ENCODE data around the gene PAX8.
"Not testable (repeated sequence)": the region's sequence is repeated elsewhere in the genome, so short reads cannot be mapped to it uniquely, and the experiment has no call there.

The PAX8 gene

DNA sequence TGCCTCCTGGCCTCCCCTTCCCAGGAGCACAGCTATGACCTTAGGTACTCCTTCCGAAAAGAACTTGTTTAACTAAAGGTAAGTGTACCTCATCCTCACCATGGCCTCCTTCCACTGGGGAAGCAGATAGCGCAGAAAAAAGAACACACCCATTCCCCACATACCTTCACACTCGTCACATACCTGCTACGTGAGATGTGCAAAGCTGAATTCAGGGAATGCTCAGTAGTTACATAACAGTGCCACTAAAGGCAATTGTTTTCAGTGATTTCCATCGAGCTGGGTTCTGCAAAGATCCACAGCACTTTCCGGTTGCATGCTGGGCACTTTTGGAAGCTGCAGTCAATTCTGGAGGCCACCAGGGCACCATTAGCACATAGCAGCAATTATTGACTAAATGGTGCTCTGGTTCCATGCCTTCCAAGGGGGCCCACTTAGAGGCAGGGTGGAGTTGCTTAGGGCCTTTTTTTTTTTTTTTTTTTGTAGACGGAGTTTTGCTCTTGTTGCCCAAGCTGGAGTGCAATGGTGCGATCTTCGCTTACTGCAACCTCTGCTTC, 41.0 kb downstream of the PAX8 start:
- no peak for FAIRE-seq
- DNase-seq (ENCODE audit: insufficient read length) = no peak

DNA sequence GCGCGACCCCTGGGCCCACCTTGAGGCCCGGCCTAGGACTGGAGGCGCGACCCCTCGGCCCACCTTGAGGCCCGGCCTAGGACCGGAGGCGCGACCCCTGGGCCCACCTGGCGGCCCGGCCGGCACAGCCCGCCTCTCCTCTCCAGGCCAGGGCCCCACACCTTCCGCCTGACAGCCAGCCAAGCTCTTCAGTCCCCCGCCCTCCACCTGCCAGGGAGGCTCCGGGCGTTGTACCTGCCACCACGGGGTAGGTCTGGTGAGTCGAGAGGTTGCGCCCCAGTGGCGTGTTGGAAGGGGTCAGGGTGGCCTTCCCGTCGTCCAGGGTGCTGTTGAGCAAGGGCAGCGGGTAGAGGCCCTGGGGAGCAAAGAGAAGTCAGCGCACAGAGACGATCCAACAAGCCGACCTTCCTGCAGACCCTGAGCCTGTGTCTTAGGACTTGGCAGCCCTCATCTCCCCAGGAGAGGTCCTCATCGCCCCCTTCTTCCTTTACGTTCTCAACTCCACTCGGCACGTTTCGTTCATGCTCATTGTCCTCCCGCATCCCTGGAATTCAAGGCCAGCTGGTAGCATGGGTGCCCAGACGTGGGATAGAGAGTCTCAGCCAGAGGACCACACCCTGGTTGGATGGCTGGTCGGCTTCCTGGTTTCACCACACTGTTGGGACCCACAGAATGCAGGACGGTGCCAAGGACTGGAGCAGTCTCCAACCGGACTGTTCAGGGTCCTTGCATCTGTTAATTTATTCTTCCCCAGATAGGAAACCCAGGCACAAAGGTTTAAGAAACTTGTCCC, 42.2 kb downstream of the PAX8 start:
- TF ChIP-seq TAF1 (IDR thresholded peaks at IDR 0.05; ENCODE audit: borderline replicate concordance, low read depth, low read length) = no peak
- no peak for TF ChIP-seq POLR2AphosphoS5 (IDR thresholded peaks at IDR 0.05; ENCODE audit: low read depth, low read length)
- TF ChIP-seq POLR2A (IDR thresholded peaks at IDR 0.05; ENCODE audit: low read depth, low read length) = no peak
- DNase-seq (ENCODE audit: insufficient read length) = no peak
- no peak for FAIRE-seq

More for the DNA sequence above, 41.0 kb downstream of the PAX8 start:
- TF ChIP-seq POLR2A (IDR thresholded peaks at IDR 0.05; ENCODE audit: low read depth, low read length) (no peak), POLR2AphosphoS5 (IDR thresholded peaks at IDR 0.05; ENCODE audit: low read depth, low read length) (no peak), TAF1 (IDR thresholded peaks at IDR 0.05; ENCODE audit: borderline replicate concordance, low read depth, low read length) (no peak)

DNA sequence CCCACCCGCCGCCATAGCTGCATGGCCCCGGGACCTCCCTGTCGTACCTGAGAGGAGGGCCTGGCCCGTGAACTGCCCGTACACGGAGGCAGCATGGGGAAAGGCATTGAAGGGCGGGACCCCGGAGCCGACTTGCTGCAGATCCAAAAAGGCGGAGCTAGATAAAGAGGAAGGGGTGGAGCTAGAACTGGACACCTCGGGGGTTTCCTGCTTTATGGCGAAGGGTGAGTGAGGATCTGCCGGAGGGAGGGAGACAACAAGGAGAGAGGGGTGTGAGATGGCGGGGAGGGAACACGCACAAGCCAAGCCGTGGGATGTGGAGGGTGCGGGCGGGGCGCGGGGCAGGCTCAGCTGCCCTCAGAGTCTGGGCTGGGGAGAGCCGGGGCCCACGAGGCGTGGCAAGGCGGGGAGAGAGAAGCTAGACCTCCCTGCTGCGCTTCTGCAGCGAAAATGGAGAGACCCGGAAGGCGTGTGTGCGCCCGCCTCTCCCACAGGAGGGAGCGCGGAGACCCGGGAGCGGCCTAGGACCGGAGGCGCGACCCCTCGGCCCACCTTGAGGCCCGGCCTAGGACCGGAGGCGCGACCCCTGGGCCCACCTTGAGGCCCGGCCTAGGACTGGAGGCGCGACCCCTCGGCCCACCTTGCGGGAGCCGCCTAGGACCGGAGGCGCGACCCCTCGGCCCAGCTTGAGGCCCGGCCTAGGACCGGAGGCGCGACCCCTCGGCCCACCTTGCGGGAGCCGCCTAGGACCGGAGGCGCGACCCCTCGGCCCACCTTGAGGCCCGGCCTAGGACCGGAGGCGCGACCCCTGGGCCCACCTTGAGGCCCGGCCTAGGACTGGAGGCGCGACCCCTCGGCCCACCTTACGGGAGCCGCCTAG, 43.1 kb downstream of the PAX8 start:
- TF ChIP-seq TAF1 (IDR thresholded peaks at IDR 0.05; ENCODE audit: borderline replicate concordance, low read depth, low read length) (0 out of 2 replicates have a peak, but pooled peaks have one; percentile 10), POLR2A (IDR thresholded peaks at IDR 0.05; ENCODE audit: low read depth, low read length) (peak; percentile 70), POLR2AphosphoS5 (IDR thresholded peaks at IDR 0.05; ENCODE audit: low read depth, low read length) (0 out of 2 replicates have a peak, but pooled peaks have one; percentile 55)
- FAIRE-seq = not testable (repeated sequence)
- DNase-seq (ENCODE audit: insufficient read length) = peak; percentile 60

DNA sequence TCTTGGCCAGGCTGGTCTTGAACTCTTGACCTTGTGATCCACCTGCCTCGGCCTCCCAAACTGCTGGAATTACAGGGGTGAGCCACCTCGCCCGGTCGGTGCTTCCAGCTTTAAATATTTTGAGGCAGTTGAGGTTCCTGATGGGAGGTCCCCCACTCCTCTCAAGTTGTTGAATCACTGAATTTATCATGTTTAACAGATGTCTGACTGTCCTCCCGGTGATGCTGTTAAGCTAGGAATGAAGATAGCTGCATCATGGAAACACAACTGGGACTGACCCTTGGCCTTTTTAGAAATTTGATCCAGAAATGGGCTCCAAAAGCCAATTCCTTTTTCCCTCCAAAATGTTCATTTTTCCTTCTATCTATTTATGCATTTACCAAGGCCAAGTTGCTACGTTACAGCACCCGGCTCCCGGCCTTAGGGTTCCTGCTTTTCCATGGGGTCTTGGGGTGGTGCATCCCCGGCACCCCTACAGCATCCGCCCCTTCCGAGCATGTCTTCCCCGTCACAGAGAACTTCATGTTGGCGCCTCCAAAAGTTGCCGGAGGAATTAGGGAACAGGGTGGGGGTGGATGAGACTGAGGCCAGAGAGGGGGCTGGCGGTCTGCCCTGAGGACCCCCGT, 43.9 kb downstream of the PAX8 start:
- DNase-seq (ENCODE audit: insufficient read length) (no peak), FAIRE-seq (no peak)
- TF ChIP-seq TAF1 (IDR thresholded peaks at IDR 0.05; ENCODE audit: borderline replicate concordance, low read depth, low read length) = no peak
- TF ChIP-seq POLR2A (IDR thresholded peaks at IDR 0.05; ENCODE audit: low read depth, low read length) = no peak
- TF ChIP-seq POLR2AphosphoS5 (IDR thresholded peaks at IDR 0.05; ENCODE audit: low read depth, low read length) = no peak

DNA sequence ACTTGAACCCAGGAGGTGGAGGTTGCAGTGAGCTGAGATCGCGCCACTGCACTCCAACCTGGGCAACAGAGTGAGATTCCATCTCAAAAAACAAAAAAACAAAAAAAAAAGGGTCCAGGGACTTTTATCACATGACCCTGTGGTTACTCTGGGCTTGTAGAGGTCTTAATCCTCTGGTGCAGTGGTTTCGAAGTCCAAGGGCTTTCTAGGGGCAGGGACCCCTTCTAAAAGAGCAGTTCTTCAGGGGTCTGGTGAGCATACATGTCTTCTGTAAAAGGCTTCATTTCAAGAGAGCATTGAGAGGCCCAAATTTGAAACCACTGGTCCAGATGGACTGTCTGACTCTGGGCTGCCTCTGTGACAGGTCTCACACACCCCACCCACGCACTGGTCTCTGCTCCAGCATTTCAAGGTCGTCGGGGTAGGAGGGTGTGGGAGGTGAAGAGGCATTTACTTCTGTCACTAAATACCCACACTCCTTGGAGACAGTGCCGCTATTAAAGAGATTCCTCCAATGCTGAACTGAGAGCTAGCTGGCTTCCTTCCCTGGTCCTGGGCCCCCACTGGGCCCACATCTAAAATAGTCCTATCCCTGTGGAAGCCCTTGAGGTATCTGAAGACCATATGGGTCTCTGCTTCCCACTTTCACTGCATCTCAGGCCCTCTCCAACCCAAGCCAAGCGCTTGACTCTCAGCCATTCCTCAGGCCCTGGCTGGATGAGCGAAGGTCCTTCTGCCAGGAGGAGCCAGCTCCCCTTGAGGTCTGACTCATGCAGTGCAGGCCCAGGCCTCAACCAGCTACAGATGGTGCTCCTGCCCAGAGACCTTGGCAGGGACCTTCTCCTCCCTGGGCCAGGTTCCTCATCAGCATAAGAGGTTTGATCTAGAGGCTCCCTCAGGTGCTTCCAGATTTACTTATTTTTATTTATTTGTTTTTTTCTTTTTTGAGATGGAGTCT, 44.8 kb downstream of the PAX8 start:
- TF ChIP-seq POLR2A (IDR thresholded peaks at IDR 0.05; ENCODE audit: low read depth, low read length) (no peak), POLR2AphosphoS5 (IDR thresholded peaks at IDR 0.05; ENCODE audit: low read depth, low read length) (no peak), TAF1 (IDR thresholded peaks at IDR 0.05; ENCODE audit: borderline replicate concordance, low read depth, low read length) (no peak)
- DNase-seq (ENCODE audit: insufficient read length) = no peak
- no peak for FAIRE-seq

DNA sequence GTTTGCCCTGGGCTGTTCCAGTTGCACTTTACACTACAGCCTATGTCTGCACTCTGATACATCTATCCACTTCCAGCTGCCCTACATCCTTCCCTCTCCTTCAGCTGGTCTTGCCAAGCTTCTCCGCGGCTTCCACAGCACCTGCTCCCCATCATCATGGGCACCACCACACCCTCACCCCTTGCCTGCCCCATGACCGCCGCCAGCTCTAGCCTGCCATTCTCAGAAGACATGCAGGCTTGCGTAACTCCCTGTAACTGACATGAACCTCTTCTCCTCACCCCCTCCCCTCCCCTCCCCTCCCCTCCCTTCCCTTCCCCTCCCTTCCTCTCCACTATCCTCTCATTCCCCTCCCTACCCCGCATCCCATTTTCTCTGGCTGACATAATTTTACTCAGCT, 46.0 kb downstream of the PAX8 start:
- no peak for FAIRE-seq
- TF ChIP-seq POLR2A (IDR thresholded peaks at IDR 0.05; ENCODE audit: low read depth, low read length) = no peak
- TF ChIP-seq TAF1 (IDR thresholded peaks at IDR 0.05; ENCODE audit: borderline replicate concordance, low read depth, low read length) = no peak
- no peak for TF ChIP-seq POLR2AphosphoS5 (IDR thresholded peaks at IDR 0.05; ENCODE audit: low read depth, low read length)
- no peak for DNase-seq (ENCODE audit: insufficient read length)

DNA sequence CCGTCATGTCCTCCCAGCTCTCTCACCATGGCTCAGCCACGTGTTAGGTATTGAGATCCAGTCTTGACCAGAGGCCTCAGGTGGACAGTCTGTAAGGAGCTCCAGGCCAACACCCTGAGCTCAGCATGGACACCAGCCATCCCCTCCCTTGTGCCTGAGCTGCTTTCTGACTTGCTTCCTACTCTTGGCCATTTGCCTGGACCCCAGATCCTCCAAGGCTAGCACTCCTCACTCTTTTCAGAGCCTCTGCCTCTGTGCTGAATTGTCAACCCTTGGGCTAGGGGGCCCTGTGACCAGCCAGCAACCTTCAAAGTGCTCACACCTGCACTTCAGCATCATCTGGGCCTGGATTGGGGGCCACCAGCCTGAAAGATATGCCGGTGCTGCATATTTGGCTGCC, 46.6 kb downstream of the PAX8 start:
- DNase-seq (ENCODE audit: insufficient read length) = no peak
- TF ChIP-seq POLR2AphosphoS5 (IDR thresholded peaks at IDR 0.05; ENCODE audit: low read depth, low read length) (no peak), TAF1 (IDR thresholded peaks at IDR 0.05; ENCODE audit: borderline replicate concordance, low read depth, low read length) (no peak), POLR2A (IDR thresholded peaks at IDR 0.05; ENCODE audit: low read depth, low read length) (no peak)
- FAIRE-seq = no peak

DNA sequence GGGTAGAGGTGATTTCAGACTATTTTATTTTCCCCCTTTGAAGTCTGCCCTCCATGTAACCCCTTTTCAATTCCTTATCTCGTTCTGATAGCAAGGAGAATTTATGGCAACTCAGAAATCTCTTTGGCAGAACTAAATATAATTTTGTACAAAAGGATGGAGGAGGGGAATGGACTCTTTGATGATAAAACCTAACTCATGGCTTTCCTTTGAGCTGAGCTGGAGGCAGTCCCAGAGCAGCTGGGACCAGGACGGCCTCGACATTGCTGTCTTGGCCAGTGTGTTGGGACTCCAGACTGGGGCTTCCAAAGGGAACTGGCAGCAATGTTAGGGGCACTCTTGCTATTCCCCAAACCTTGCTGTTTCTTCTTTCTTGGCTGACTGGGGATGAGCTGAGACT, 47.7 kb downstream of the PAX8 start:
- FAIRE-seq (no peak), DNase-seq (ENCODE audit: insufficient read length) (no peak)
- TF ChIP-seq POLR2A (IDR thresholded peaks at IDR 0.05; ENCODE audit: low read depth, low read length) = no peak
- no peak for TF ChIP-seq POLR2AphosphoS5 (IDR thresholded peaks at IDR 0.05; ENCODE audit: low read depth, low read length)

DNA sequence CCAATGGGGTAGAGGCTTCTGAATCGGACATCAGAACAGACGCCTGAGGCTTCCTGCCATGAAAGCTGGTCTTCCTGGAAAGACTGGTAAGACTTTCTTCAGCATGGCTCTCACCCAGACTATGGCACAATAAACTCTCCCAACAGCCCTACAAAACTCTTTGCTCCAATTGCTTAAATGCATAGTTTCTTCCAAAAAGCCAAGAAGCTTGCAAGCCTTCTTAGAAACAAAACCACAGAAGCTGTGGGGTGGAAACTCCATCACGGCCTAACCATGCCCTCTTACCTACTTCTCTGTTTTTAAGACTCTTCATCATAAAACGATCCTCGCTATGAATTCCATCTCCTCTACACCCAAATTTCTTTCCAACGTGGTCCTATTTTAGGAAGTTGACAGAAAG, 48.2 kb downstream of the PAX8 start:
- DNase-seq (ENCODE audit: insufficient read length) (no peak), FAIRE-seq (no peak)
- TF ChIP-seq POLR2A (IDR thresholded peaks at IDR 0.05; ENCODE audit: low read depth, low read length) (no peak), TAF1 (IDR thresholded peaks at IDR 0.05; ENCODE audit: borderline replicate concordance, low read depth, low read length) (no peak), POLR2AphosphoS5 (IDR thresholded peaks at IDR 0.05; ENCODE audit: low read depth, low read length) (no peak)

DNA sequence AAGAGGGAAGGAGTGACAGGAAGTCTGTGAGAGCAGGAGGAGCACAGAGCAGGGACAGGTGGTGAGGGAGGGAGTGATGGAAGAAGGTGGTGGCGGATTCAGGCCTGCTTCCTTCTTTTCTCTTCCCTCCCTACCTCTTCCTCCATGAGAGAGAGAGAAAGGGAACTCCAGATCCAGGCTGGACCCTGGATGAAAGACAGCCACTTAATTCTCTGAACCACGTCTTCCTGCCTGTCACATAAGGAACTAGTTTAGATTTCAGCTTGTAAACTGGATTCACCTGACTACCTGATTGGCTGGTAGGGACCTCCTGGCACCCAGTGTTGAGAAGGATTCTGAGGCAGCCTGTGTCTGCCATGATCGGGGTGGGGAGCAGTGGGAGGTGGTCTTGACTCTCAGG, 48.9 kb downstream of the PAX8 start:
- FAIRE-seq = no peak
- no peak for DNase-seq (ENCODE audit: insufficient read length)
- no peak for TF ChIP-seq TAF1 (IDR thresholded peaks at IDR 0.05; ENCODE audit: borderline replicate concordance, low read depth, low read length)

Measured in GM12892 (cell line).